ENCODE data around the gene JUNB.
A peak's percentile ranks its signal among the peaks of the same experiment; 100 is the strongest.

JUNB gene

DNA sequence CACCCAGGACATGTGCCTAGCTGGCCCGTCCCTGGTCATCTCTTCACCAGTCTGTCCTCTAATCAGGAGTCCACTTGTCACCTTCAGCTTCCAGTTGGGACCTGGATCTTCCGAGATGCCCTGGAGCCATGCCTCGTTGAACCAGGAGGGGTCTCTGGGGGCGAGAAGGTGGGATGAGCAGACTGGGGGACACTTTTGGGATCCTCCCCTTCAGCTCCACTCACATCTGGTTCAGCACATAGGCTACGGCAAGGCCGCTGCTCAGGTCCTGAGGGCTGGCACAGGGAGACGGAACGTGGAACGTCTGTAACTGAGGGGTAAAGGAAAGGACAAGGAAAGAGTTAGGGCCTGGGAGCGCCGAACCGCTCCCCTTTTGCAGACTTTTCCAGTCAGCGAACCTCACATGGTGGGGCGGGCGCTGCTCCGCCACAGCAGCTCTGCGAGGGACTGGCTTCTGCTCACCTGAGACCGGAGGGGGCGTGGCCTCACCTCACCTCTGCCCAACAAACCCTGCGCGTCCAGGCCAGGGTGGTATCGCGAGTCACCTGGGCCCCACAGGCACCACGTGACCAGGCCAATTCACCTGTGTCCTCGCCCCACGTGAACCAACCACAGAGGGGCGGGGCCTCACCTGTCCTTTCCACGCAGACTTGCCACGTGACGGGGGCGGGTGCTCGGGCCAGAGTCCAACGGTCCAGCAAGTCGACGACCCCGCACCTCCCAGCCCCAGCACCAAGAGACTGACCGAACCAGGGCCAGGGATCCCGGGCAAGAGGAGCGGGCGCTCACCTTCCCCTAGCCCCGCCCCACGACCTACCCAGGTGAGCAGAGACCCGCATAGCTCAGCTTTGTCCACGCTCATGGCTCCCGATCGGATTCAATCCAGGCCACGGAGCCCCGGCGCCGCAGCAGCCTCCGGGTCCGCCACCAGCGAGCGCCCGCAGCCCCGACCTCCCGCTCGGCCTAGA, 16.4 kb upstream of the JUNB start, which contains the start of gene HOOK2:
Gene HOOK2, minus strand, starts transcription at position 965 of the 968 bp plus-strand sequence. Its CDS starts 103 bp downstream, at position 862.
- no peak for DNase-seq (ENCODE audit: low read depth)

DNA sequence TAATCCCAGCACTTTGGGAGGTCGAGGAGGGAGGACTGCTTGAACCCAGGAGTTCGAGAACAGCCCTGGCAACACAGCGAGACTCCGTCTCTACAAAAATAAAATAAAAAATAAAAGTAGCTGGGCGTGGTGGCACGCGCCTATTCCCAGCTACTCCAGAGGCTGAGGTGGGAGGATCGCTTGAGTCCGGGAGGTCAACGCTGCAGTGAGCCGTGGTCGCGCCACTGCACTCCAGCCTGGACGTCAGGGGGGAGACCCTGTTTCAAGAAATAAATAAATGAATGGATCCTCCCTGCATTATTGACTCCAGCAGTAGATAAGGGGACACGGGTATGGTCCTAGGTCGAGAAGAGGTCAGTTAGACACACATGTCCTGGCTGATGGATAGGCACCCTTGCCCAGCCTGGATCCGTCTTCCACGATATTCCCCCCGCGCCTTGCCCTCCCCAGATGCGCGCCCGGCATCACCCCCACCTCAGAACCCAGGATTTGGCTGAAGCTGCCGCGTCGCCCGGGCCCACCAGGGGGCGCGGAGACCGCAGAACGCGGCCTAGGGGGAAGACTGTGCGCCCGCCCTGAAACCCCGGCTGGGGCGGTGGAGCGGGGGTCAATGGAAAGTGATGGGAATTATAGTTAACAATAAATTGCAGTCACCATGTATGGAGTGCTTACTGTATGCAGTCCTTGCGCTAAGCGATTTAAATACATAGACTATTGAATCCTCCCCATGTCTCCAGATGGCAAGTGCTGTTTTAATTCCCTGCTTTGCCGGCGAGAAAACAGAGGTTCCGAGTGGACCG, 13.9 kb upstream of the JUNB start:
- peak; percentile 78 for DNase-seq (ENCODE audit: low read depth)

DNA sequence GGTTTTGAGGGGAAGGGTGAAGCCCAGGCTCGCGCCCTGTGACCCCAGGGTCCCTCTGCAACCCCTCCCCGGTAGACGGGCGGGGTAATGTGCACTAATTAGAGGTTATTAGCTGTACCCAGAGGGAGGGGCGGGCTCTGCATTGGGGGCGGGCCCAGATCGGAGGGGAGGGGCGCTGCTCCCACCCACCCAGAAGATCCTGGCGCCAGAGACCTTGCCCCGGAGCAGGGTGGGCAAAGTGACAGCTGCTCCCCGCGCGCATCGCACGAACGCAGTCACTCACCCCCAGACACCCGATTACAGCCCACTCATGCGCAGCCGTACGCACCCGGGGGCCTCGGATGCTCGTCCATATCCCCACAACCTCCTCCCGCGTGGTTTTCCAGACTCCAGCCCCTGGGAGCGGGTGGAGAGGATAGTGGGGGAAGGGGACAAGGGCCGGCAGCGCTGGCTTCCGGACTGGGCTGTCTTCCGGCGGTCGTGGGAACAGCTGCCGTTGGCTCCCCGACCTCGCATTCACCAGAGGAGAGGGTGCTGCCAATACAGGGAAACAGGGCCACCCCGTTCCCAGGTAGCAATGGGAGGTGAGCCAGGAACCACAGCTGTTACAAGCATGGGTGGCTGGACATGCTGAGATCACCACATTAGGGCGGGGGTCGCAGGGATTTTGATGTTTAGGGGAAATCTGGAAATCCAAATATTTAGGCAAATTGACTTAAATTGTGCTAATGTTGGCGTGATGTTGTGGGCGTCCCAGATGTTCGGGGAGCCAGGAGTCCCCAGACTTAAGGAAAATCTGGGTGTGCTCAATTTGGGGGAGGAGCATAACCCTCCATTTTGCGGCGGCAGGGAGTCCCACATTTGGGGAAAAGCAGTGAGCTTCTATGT, 13.0 kb upstream of the JUNB start:
- no peak for DNase-seq (ENCODE audit: low read depth)

DNA sequence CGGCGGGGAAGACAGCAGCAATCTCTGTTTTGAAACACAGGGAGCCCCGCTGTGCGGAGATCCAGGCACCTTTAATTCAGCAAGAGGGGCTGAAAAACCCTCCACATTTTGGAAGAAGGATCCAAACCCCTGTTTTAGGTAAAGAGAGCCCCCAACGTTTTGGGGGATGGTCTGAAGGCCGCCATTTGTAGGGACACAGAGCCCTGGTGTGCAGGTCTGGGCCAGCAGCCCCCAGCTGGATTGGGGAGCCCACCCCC, 12.5 kb upstream of the JUNB start:
- DNase-seq (ENCODE audit: low read depth) = no peak

DNA sequence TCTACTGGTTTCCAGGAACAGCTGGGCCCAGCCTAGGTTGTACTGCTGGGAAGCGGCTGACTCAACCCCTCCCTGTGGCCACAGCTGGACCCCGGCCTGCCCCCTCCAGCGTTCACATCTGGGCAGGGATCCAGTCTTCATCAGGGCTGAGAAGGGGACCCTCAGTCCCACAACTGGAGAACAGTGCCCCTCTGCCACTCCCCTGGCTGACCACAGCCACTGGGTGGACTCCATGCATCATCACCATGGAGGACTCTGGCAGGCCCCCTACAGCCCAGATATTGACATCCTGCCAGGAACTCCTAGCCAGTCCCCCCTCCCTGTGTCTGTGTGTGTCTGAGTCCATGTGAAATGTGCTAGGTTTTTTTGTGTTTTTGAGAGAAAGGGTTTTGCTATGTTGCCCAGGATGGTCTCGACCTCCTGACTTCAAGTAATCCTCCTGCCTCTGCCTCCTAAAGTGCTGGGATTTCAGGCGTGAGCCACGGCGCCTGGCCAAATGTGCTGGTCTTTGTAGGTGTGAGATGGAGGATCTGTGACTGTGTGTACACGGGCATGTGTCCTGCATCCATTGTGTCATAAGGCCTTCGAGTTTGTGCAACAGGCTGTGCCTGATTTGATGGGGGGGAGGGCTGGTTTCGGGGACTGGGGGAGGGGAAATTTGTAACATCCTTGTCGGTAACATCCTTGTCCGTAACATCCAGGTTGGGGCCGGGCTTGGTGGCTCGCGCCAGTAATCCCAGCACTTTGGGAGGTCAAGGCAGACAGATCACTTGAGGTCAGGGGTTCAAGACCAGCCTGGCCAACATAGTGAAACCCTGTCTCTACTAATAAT, 11.9 kb upstream of the JUNB start:
- DNase-seq (ENCODE audit: low read depth) = no peak

DNA sequence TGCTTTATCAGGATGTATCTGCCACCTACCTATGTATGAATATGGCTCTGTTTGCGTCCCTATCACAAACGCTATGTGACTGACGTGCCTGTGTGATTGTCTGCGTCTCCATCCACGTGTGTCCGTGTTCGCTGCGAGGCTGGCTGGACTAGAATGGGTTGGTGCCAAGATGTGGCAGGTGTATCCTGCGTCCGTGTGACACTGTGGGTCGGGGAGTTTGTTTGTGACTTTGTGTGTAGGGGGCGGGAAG, 9.2 kb upstream of the JUNB start:
- no peak for DNase-seq (ENCODE audit: low read depth)

DNA sequence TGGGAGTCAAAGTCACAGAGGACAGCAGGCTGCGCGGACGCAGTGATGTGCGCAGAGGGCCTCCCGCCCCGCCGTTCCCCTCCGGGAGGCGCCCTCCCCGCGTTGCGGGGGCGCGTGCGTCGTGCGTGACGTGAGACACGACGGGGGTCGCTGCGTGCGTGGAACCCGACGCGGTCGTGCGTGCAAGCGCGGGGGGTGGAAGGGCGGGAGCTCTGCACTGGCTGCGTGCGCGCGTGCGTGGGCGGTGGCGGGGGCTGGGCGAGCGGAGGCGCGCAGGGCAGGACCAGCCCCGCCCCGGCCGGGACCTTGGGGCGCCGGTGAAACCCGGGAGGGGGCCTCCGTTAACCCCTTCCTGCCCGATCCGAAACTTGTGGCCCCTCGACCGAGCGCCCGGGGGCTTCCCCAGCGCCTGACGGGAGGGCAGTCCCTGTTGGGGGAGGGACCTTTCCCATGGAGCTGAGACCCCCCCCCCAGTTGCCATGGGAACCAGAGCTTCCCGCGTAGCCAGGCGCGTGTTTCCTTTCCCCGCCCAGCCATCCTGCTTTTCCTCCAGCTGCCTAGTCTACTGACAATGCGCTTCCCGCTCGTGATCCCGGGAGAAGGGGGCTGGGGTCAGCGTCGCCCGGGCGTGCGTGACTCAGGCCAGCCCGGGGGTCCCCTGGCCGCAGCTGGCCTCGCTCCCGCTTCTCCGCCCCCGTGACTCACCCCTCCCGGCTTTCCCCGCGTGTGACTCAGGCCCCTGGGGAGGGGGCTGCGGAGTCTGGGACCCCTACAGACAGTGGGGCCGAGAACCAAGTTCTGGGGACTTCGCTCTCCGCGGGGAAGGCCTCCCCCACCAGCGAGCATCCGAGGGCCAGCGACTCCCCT, 8.6 kb upstream of the JUNB start:
- peak; percentile 89 for DNase-seq (ENCODE audit: low read depth)

DNA sequence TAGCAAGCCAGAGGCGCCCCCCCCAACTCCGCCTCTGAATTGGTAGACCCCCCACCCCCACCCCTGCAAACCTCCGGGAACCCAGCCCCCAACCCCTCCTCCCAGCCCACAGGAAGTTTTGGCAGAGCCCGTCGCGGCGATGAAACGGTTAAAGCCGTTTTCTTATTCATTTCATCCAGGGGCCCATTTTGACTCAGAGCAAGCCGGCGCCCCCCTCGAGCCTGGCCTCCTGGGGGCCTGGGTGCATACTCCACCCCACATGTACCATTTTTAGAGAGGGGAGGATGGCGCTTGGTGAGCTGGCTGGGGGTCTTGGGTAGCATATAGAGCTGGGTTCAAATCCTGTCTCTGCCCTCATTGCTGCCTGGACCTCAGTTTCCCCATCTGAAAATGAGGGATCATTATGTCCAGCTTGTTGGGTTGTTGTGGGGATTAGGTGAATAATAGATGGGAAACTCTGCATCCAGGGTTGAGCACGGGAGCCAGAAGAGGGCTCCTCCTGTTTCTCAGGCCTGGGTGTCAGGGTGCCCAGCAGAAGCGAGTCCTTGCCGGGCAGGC, 7.9 kb upstream of the JUNB start:
- DNase-seq (ENCODE audit: low read depth) = no peak

DNA sequence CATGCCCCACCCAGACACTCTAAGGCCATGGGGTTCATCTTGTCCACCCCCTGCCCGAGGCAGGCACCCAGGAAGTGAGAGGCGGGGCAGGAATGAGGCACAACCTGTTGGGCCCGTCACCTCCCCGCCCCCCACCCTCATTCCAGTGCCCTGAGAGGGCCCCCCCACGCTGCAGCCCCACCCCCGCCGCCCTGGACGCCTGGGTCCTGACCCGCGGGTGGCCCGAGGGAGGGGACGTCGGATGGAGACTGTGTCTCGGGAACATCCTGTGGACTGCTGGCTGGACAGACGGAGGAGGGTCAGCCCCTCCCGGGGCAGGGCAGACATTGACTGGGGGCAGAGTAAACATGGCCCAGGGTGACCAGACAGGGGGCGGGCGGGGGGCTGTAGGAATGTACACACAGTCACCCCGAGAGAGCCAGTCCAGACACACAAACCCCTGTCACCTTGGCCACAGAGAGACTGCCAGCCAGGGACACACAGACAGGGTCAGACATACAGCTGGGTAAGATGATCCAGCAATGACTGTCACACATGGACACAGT, 7.4 kb upstream of the JUNB start:
- no peak for DNase-seq (ENCODE audit: low read depth)

DNA sequence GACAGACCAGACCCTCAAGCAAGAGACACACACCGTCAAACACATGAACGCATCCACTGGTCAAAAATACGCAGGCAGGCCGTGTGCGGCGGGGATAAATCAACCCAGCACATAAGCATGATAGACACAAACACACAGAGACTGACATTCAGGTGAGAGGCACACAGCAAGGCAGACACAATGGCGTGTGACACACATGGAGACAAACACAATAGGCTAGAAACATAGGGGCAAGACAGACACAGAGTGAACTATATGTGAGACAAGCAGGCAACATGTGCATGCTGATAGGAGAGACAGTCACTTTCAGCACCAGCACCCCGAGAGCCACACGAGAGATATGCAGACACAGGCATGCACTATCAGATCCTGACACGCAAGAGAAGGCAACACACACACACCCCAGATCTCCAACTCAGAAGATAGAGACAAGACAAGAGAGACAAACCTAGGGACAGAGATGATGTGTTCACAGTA, 6.9 kb upstream of the JUNB start:
- DNase-seq (ENCODE audit: low read depth) = no peak

DNA sequence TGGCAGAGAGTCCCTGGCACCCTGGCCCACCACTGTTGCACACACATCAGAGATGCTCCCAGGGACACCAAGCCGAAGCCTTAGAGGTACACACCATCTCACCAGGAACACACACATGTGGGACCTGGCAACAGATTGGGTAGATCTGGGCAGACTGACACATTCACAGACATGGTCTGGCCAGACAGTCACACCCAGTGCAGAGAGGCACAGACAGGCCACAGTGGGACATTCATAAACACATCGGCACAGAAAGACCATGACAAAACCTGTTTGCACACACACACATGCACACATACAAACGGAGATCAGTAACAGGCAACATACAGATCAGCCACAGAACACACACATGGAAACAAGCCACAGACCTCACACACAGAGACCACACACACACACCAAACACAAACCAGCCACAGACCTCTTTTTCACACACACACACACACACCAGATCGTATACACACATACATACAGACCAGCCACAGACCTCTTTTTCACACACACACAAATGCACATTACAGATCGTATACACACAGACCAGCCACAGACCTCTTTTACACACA, 6.3 kb upstream of the JUNB start:
- DNase-seq (ENCODE audit: low read depth) = no peak

DNA sequence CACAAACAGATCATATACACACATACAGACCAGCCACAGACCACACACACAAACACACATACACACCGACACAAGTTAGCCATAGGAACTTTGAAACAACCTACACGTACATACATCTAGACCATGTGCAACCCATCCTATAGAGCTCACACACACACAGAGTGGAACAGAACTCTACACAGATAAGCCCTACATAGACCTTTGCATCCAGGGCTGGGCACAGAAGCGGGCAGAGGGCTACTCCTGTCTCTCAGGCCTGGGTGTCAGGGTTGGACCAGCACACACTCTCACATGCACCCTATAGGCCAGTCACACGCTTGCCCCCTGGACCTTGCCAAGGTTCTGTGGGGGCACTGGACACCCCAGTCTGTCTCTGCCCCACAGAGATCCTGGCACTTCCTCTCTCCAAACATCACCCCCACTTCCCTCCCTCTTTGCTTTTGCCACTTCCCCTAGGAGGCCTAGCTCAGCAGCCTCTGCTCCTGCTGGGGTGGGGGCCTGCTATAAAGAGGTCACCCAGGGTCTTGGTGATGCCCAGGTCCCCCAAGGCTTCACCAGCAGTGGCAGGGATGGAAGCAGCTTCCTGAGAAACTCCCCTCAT, 5.8 kb upstream of the JUNB start:
- no peak for DNase-seq (ENCODE audit: low read depth)

DNA sequence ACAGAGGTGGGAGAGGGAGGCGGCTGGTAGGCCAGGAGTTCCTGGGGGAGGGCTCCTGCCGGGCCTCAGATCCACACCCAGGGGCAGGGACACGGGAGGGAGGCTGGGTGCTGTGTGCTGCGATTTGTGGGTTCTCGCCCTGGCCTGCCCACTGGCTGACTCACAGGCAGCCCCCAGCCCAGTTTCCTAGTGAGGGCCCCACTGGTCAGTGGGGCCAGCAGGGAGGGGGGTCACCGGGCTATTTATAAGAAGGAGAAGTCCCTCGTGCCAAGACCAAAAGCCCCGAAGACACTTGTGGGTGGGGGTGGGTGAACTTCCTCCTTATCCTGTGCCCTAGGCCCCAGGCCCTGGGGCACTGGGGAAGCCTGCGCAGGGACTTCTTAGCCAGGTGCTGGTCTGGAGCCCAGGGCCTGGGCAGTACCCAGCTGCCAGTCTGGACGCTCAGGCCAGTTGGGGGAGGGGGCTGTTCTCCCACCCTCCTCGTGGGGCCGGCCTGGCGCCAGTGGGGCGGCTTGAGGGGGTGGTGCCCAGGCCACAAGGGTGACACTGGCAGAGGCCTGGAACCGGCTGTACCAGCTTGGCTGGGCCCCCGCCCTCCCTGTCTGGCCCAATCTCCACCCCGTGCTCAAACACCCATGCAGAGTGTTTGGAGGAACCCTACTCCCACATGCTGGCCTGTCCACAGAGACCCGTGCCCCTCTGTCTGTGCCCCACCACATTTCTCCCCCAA, 5.0 kb upstream of the JUNB start:
- no peak for DNase-seq (ENCODE audit: low read depth)

DNA sequence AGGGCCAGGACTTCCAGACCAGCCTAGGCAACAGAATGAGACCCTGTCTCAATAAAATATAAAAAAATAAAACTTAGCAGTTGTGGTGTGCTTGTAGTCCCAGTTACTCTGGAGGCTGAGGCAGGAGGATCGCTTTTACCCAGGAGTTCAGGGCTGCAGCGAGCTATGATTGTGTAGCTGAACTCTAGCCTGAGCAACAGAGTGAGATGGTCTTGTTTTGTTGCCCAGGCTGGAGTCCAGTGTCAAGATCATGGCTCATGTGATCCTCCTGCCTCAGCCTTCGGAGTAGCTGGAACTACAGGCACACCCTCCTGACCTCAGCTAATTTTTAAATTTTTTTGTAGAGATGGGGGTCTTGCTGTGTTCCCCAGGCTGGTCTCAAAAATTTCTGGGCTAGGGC, 4.3 kb upstream of the JUNB start:
- no peak for DNase-seq (ENCODE audit: low read depth)

DNA sequence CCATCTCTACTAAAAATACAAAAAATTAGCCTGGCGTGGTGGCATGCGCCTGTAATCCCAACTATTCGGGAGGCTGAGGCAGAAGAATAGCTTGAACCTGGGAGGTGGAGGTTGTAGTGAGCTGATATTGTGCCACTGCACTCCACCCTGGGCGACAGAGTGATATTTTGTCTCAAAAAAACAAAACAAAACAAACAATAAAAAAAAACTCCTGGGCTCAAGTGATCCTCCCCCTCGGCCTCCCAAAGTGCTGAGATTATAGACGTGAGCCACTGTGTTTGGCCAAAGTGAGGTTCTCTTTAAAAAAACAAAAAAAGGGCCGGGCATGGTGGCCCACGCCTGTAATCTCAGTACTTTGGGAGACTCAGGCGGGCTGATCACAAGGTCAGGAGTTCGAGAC, 3.8 kb upstream of the JUNB start:
- DNase-seq (ENCODE audit: low read depth) = no peak

DNA sequence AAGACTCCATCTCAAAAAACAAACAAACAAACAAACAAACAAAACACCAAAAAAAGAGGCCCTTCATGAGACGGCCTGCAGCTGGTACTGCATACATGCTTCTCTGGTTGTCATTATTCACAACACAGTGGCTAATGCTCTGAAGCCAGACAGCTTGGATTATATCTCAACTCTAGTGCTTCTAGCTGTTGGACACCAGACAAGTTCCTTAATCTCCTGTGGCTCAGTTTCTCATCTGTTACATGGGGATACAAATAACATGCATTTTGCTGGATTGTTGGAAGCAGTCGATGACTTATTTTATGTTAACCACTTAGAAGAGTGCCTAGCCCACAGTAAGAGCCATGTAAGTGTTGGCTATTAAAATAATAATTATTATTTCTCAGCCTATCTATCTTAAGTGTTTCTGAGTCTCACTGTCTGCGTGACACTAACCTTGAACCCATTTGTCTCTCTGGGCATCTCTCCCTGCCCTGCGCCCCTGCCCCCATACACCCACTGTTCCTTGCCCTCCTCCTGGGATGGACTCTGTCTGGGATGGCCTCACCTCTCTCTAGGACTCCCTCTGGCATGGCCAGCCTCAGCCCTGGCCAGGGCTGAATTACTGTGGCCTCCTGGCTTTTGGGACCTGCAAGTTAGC, 3.1 kb upstream of the JUNB start:
- no peak for DNase-seq (ENCODE audit: low read depth)

DNA sequence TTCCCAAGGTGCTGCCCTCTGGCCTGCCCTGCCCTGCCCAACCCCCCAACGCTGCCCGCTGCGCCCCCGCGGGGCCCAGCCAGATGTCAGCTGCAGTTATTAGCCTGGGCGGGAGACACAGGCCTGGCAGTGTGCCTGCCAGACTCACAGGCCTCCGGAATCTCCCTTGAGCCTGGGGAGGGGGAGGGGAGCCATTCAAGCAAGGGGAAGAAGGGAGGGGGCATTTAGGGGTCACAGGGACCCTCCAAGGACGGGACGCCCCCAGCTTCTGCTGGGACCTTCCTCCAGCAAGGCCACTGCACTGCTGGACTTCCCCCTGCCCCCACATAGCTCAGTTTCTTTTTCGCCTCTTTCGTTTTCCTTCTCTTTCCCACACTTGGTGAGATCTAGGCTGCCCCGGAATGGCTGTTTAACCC, 2.6 kb upstream of the JUNB start:
- DNase-seq (ENCODE audit: low read depth) = no peak
